ENCODE data around the gene DUSP3. TPM values are rescaled to one million over a fixed set of nuclear protein-coding genes. Genes with fewer than 3 reads are reported as not detected.

DUSP3 gene
- total and polyA plus RNA-seq, 11 donors, result 208 to 363 (median 267) TPM

- 84 to 91% (median 89%) methylated on average over 2 of the region's 2 CpGs for WGBS, 4 donors
- intact Hi-C loops (cut with DNase I), result no loop called here
- no peak for ATAC-seq
- H3K27ac ChIP-seq, result no peak overlapping the region
- H3K4me1 ChIP-seq, result peaks cover 0 to 4% (median 0%) of the 10 kb centered on the region in 12 donors
- no peaks in the 10 kb centered on the region for H3K9me3 ChIP-seq
- peaks cover 0 to 2% (median 0%) of the 10 kb centered on the region in 9 donors for H3K27me3 ChIP-seq
- no peak for TF ChIP-seq CTCF (IDR thresholded peaks at IDR 0.05)
- TF ChIP-seq POLR2A (IDR thresholded peaks at IDR 0.05), result no peak
- no peak for DNase-seq
- no peaks in the 10 kb centered on the region for H3K36me3 ChIP-seq
- no peak overlapping the region for H3K4me3 ChIP-seq
Observed at GRCh38 chr17:43737722-43738121, 41.1 kb downstream of the DUSP3 start.

- H3K4me1 ChIP-seq, result peaks cover 0 to 4% (median 0%) of the 10 kb centered on the region in 12 donors
- TF ChIP-seq CTCF (IDR thresholded peaks at IDR 0.05) (no peak), POLR2A (IDR thresholded peaks at IDR 0.05) (no peak)
- no peak overlapping the region for H3K27ac ChIP-seq
- 89 to 96% (median 93%) methylated on average over 2 of the region's 2 CpGs for WGBS, 4 donors
- H3K36me3 ChIP-seq, result no peaks in the 10 kb centered on the region
- H3K27me3 ChIP-seq, result peaks cover 0 to 2% (median 0%) of the 10 kb centered on the region in 9 donors
- H3K9me3 ChIP-seq, result no peaks in the 10 kb centered on the region
- H3K4me3 ChIP-seq, result no peak overlapping the region
- ATAC-seq, result no peak
- DNase-seq, result no peak
- intact Hi-C loops (cut with DNase I), result no loop called here
Observed at GRCh38 chr17:43736389-43736788, 42.4 kb downstream of the DUSP3 start.

GRCh38 chr17:43734376-43734775, 44.4 kb downstream of the DUSP3 start:
- Histone ChIP-seq H3K36me3 (no peaks in the 10 kb centered on the region), H3K4me3 (no peak overlapping the region), H3K27me3 (peaks cover 0 to 2% (median 0%) of the 10 kb centered on the region in 9 donors), H3K27ac (no peak overlapping the region), H3K9me3 (no peaks in the 10 kb centered on the region), H3K4me1 (peaks cover 0 to 4% (median 0%) of the 10 kb centered on the region in 12 donors)
- WGBS, 4 donors, result 56 to 71% (median 62%) methylated on average over 5 of the region's 5 CpGs
- TF ChIP-seq POLR2A (IDR thresholded peaks at IDR 0.05), result no peak
- no peak for TF ChIP-seq CTCF (IDR thresholded peaks at IDR 0.05)
- intact Hi-C loops (cut with DNase I), result no loop called here
- no peak for DNase-seq
- peak in 1 of 4 donors; percentile 61 for ATAC-seq

GRCh38 chr17:43733956-43734355, 44.8 kb downstream of the DUSP3 start:
- no peak overlapping the region for H3K27ac ChIP-seq
- 50 to 64% (median 55%) methylated on average over 1 of the region's 1 CpG for WGBS, 4 donors
- no peaks in the 10 kb centered on the region for H3K9me3 ChIP-seq
- DNase-seq, result no peak
- ATAC-seq, result no peak
- H3K4me3 ChIP-seq, result no peak overlapping the region
- no peaks in the 10 kb centered on the region for H3K36me3 ChIP-seq
- intact Hi-C loops (cut with DNase I), result no loop called here
- TF ChIP-seq POLR2A (IDR thresholded peaks at IDR 0.05) (no peak), CTCF (IDR thresholded peaks at IDR 0.05) (no peak)
- peaks cover 0 to 2% (median 0%) of the 10 kb centered on the region in 9 donors for H3K27me3 ChIP-seq
- H3K4me1 ChIP-seq, result peaks cover 0 to 4% (median 0%) of the 10 kb centered on the region in 12 donors

All from heart left ventricle (tissue), 16 donors.